Subcutaneous adipose tissue (tissue), 4 donors: ENCODE measurements around the gene UBE2V1. TPM values are rescaled to one million over a fixed set of nuclear protein-coding genes. Genes with fewer than 3 reads are reported as not detected.

Experiments
- CTCF ChIP-seq: fragments of 450-650 bp; IDR thresholded peaks from one replicate; pipeline ENCODE4 v1.5.1; 2016; ENCODE audit warnings: low read depth, mild to moderate bottlenecking, control low read depth, antibody characterized with exemption, moderate library complexity
- total RNA-seq, 4 donors: library from RNA; depleted of rRNA; stranded (reverse); fragments of >200 nt; gene quantifications; one replicate each; pipeline ENCODE4 v1.1.0, GENCODE V29; 2016

Gene UBE2V1
- total RNA-seq, 4 donors from 2014 or later = 61.9 to 117 (median 95.1) TPM

- TF ChIP-seq CTCF = no peak
Measured at GRCh38 chr20:50056408-50056926, 56.5 kb downstream of the UBE2V1 start.

GRCh38 chr20:50055524-50056083 is 57.3 kb downstream of the UBE2V1 start:
- no peak for TF ChIP-seq CTCF

- TF ChIP-seq CTCF = no peak
Measured at GRCh38 chr20:50054626-50055511, 58.1 kb downstream of the UBE2V1 start.

GRCh38 chr20:50054231-50054547 is 58.8 kb downstream of the UBE2V1 start:
- no peak for TF ChIP-seq CTCF

GRCh38 chr20:50053362-50054230 is 59.4 kb downstream of the UBE2V1 start:
- no peak for TF ChIP-seq CTCF

GRCh38 chr20:50052550-50053361 is 60.2 kb downstream of the UBE2V1 start:
- TF ChIP-seq CTCF = no peak
